ENCODE measurements around the gene RALGDS.
"Not testable (repeated sequence)": the region's sequence is repeated elsewhere in the genome, so short reads cannot be mapped to it uniquely, and the experiment has no call there.

Gene RALGDS

DNA sequence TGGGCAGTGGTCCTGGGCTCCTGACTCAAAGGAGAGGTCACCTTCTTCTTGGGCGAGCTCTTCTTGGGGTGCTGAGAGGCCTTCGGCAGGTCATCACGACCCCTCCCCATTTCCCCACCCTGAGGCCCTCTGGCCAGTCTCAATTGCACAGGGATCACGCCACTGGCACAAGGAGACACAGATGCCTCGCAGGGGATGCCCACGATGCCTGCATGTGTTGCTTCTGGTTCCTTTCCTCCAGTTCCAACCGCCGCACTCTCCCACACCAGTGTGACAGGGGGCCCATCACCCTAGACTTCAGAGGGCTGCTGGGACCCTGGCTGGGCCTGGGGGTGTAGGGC lies 57.9 kb downstream of the RALGDS start:
- no peak for DNase-seq (ENCODE audit: low read depth, low spot score)
- H3K4me3 ChIP-seq (ENCODE audit: low read depth, low read length), result no peak overlapping the region
- TF ChIP-seq, protein P1, sequence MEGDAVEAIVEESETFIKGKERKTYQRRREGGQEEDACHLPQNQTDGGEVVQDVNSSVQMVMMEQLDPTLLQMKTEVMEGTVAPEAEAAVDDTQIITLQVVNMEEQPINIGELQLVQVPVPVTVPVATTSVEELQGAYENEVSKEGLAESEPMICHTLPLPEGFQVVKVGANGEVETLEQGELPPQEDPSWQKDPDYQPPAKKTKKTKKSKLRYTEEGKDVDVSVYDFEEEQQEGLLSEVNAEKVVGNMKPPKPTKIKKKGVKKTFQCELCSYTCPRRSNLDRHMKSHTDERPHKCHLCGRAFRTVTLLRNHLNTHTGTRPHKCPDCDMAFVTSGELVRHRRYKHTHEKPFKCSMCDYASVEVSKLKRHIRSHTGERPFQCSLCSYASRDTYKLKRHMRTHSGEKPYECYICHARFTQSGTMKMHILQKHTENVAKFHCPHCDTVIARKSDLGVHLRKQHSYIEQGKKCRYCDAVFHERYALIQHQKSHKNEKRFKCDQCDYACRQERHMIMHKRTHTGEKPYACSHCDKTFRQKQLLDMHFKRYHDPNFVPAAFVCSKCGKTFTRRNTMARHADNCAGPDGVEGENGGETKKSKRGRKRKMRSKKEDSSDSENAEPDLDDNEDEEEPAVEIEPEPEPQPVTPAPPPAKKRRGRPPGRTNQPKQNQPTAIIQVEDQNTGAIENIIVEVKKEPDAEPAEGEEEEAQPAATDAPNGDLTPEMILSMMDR (IDR thresholded peaks at IDR 0.05; ENCODE audit: low read depth, low read length), result no peak
- in situ Hi-C loops (cut with HindIII; ENCODE audit: low sequenced_read_pairs), result no loop called here

DNA sequence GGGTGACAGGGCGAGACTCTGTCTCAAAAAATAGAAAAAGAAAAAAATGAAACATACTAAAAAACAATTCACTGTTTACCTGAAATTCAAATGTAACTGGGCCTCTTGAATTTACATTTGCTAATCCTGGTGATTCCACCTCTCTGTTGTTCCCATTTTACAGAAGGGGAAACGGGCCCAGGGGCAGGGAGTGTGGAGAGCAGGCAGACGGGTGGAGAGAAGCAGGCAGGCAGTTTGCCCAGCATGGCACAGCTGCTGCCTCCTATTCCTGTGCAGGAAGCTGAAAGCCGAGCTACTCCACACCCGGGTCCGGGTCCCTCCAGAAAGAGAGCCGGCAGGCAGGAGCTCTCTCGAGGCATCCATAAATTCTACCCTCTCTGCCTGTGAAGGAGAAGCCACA lies 58.5 kb downstream of the RALGDS start:
- DNase-seq (ENCODE audit: low read depth, low spot score); in situ Hi-C loops (cut with HindIII; ENCODE audit: low sequenced_read_pairs): not testable (repeated sequence)

DNA sequence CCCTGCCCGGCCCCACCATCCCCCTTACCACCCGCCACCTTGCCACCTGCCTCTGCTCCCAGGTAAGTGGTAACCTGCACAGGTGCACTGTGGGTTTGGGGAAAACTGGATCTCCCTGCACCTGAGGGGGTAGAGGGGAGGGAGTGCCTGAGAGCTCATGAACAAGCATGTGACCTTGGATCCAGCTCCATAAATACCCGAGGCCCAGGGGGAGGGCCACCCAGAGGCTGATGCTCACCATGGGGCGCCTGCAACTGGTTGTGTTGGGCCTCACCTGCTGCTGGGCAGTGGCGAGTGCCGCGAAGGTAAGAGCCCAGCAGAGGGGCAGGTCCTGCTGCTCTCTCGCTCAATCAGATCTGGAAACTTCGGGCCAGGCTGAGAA lies 59.3 kb downstream of the RALGDS start, which contains the start of gene CEL:
TSS of gene CEL (plus strand) at position 218 of the 382 bp plus-strand sequence. CDS start at position 240, 22 bp downstream.
- in situ Hi-C loops (cut with HindIII; ENCODE audit: low sequenced_read_pairs); H3K4me3 ChIP-seq (ENCODE audit: low read depth, low read length); DNase-seq (ENCODE audit: low read depth, low spot score): not testable (repeated sequence)

More for the DNA sequence above, 58.5 kb downstream of the RALGDS start:
- not testable (repeated sequence) for H3K4me3 ChIP-seq (ENCODE audit: low read depth, low read length)

DNA sequence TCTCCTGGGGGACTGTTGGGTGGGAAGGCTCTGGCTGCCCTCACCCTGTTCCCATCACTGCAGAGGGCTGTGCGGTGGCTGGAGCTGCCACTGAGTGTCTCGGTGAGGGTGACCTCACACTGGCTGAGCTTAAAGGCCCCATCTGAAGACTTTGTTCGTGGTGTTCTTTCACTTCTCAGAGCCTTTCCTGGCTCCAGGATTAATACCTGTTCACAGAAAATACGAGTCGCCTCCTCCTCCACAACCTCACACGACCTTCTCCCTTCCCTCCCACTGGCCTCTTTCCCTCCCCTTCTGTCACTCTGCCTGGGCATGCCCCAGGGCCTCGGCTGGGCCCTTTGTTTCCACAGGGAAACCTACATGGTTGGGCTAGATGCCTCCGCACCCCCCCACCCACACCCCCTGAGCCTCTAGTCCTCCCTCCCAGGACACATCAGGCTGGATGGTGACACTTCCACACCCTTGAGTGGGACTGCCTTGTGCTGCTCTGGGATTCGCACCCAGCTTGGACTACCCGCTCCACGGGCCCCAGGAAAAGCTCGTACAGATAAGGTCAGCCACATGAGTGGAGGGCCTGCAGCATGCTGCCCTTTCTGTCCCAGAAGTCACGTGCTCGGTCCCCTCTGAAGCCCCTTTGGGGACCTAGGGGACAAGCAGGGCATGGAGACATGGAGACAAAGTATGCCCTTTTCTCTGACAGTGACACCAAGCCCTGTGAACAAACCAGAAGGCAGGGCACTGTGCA lies 59.8 kb downstream of the RALGDS start:
- DNase-seq (ENCODE audit: low read depth, low spot score); in situ Hi-C loops (cut with HindIII; ENCODE audit: low sequenced_read_pairs); H3K4me3 ChIP-seq (ENCODE audit: low read depth, low read length): not testable (repeated sequence)

DNA sequence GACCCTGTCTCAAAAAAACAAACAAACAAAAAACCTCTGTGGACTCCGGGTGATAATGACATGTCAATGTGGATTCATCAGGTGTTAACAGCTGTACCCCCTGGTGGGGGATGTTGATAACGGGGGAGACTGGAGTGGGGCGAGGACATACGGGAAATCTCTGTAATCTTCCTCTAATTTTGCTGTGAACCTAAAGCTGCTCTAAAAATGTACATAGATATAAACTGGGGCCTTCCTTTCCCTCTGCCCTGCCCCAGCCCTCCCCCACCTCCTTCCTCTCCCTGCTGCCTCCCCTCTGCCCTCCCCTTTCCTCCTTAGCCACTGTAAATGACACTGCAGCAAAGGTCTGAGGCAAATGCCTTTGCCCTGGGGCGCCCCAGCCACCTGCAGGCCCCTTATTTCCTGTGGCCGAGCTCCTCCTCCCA lies 60.6 kb downstream of the RALGDS start:
- DNase-seq (ENCODE audit: low read depth, low spot score), result no peak
- in situ Hi-C loops (cut with HindIII; ENCODE audit: low sequenced_read_pairs), result no loop called here

DNA sequence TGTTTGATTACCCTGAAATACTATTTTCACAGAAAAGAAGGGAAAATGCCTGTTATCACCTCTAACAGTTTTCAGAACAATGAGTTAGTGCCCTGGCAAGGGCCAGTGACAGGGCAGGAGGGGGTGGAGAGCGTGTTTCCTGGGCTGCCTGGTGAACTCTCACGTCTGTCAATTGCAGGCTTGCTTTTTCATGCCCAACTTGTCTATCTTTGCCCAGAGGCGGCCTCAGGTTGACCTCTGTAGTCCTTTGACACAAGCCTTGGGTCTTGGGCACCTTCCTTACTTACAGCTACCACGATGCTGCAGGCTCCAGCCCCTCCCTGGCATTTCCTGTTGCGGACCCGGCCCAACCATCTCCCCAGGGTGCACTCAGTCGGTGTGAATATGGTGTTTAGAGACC lies 61.4 kb downstream of the RALGDS start:
- H3K4me3 ChIP-seq (ENCODE audit: low read depth, low read length), result no peak overlapping the region
- in situ Hi-C loops (cut with HindIII; ENCODE audit: low sequenced_read_pairs), result no loop called here
- TF ChIP-seq, protein P1 (IDR thresholded peaks at IDR 0.05; ENCODE audit: low read depth, low read length), result no peak
- DNase-seq (ENCODE audit: low read depth, low spot score), result no peak

More for the DNA sequence above, 60.6 kb downstream of the RALGDS start:
- TF ChIP-seq, protein P1 (IDR thresholded peaks at IDR 0.05; ENCODE audit: low read depth, low read length), result no peak
- H3K4me3 ChIP-seq (ENCODE audit: low read depth, low read length), result no peak overlapping the region

DNA sequence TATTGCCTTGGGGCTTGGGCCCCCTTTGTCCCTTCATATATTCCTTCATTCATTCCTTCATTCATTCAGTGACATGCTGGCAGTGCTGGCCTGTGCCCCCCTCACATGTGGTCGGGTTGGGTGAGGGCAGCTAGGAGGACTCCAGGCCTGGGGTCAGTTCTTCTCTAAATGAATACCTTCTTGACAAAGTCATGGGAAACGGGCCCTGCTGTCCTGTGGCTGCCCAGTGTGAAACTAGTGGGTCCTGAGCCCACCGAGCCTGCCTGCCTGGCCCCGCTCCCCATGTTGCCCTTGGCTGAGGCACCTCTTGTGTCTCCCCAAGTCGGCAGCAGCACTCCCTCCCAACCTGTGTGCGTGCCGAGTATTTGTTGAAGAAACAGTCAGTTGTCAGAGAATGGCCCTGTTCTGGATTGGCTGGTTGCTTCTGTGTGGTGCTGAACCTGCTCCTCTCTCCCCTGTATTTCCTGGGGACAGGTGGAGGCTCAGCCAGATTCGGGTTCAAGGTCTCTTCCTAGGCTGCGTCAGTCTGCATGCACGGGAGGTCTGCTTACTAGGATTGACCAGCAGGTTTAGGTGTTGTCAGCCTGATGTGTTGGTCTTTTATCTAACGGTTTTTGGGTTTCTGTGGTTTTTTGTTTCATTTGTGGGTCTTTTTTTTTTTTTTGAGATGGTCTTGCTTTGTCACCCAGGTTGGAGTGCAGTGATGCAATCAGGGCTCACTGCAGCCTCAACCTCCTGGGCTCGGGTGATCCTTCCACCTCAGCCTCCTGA lies 62.3 kb downstream of the RALGDS start:
- DNase-seq (ENCODE audit: low read depth, low spot score), result no peak
- no peak overlapping the region for H3K4me3 ChIP-seq (ENCODE audit: low read depth, low read length)
- TF ChIP-seq, protein P1 (IDR thresholded peaks at IDR 0.05; ENCODE audit: low read depth, low read length), result no peak
- in situ Hi-C loops (cut with HindIII; ENCODE audit: low sequenced_read_pairs), result no loop called here

DNA sequence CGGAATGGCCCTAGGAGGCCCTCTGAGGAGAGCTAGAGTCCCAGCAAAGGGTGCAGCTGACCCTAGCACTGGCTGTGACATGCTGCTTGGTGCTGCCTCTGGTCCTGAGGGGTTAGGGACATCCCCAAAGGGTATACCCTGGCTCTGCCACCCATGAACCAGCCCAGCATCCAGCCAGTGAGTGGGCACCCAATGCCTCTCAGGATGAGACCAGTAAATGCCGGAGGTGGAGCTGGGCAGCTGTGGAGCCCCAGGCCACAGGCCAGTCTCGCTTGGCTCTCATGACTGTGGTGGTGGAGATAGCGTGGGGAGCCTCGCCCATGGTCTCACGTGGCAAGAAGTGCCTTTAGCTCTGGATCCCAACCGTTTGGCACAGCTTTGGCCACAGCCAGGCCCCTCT lies 63.0 kb downstream of the RALGDS start:
- in situ Hi-C loops (cut with HindIII; ENCODE audit: low sequenced_read_pairs), result no loop called here
- TF ChIP-seq, protein P1 (IDR thresholded peaks at IDR 0.05; ENCODE audit: low read depth, low read length), result no peak
- no peak overlapping the region for H3K4me3 ChIP-seq (ENCODE audit: low read depth, low read length)
- no peak for DNase-seq (ENCODE audit: low read depth, low spot score)
